Stimulated activated CD4-positive, alpha-beta T cell treated with anti-CD3 and anti-CD28 coated beads, Interleukin-1b, Interleukin-23, amount 100 ng/mL, for 4 hours (primary cell): Measurements from ENCODE around the gene LAMC2.
A peak's percentile ranks its signal among the peaks of the same experiment; 100 is the strongest.
"Not testable (repeated sequence)": the region's sequence is repeated elsewhere in the genome, so short reads cannot be mapped to it uniquely, and the experiment has no call there.

ENCODE experiments used
- DNase-seq, 2 donors: peaks; one replicate each; pipeline ENCODE4 v3.0.0-alpha.2; 2020; ENCODE audit warnings: low read depth in 2 of 2

Gene LAMC2

DNA sequence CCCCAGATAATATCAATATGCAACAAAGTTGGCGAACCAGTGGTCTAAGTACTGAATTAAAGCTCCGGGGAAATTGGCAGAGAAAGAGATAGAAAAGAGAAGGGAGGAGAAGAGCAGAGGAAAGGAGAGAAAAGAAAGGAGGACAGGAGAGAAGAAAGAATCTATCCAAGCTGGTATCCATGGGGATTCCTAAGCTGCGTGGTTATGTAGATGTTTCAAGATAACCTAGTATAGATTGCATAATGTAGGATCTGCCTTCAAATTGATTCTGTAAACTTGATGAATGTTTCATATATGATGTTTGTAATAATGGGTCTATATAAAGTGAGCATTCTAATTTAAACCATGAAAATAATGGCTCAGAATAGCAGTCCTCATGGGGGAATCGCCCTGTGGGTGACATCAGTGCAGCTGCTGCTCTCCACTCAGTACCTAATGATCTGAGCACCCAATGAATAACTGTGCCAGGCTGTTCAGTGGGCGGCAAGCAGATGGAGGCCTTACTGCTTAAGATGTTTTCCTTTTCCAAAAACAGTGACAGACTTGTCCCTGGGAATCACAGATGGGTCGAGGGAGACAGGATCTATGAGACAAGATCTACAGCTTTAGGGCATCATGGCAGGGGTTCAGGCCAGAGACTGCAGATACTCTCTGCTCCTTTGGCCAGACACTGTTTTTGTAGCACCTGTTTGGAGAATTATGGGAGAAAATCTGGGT is 78.0 kb downstream of the LAMC2 start:
- no peak for DNase-seq

DNA sequence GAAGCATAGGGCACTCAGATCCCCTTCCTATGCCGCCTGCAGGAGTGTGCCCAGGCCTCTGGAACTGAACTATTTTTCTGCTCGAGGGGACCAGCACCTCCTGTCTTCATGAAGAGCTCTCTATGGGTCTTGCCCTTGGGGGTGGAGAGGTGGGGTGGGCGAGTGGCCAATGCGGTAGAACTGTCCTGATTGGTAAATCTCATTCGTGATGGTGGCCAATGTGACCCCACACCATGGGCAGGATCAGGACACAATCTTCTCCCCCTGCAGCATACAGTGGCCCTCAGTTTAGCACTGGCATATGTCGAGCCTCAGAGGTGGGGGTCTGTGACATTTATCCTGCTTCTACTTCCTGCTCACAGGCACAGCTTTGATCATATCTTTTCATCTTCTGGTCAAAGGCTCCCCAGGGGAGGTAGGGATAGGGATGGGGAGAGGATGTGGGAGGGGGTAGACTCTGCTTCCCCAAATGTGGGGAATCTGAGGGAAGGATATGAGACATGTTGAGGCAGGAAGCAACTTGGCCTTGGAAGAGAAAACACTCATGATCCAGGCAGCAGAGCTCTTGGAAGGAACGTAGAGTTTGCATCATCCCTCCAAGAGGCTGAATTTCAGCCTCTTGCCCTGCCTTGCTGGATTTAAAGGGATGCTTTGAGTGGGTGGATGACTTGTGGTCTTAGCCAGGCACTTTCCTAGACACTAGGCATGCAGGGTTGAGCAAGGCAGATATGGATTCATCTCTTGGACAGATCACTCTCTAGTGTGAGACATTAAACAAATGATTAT is 81.8 kb downstream of the LAMC2 start:
- DNase-seq: no peak

DNA sequence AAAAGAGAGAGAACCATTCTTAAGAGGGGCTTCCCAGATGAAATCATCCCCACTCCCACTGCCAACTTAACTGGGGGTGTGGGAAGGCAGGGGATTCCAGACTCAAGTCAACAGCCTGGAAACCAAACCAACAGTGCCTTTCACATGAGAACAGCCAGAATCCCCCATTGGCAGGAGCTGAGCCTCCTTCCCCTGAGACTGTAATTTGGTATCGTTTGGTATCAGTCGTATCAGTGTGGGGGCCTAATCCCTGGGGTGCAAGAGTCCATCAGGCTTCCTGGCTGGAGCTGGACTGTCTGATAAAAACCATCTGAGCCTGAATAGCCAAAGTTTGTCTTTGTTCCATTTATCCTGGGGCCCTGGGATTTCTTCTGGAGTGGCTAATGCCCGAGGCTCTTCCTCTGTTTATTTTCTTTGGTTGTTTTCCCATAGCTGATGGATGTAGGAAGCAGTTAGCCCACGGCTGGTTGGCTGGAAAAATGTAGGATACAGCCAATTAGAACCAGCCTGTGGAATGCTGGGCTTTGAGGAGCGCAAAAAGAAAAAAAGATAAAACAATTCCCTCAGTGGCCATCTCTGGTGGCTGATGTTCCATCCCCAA is 84.6 kb downstream of the LAMC2 start:
- no peak for DNase-seq

DNA sequence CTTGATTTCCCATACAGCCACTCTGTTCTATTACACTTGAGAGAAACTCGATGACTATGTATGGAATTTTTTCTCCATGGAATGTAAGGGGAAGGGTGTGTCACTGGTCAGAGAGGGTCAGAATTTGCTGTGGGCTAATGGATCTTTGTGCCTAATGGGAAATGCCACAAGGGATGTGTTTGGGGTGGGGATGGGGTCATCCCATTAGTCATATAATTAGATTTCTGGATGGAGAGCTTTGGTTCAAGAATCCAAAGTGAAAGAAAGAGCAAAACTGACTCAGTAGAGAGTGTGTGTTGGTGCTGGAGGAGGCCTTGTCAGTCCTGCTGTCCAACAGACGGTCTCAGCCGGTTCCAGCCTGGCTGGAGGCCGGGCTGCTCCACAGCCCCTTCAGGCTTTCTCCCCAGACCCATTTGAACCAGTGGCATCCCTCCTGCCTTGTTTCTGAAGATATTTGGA is 86.4 kb downstream of the LAMC2 start:
- DNase-seq: no peak

DNA sequence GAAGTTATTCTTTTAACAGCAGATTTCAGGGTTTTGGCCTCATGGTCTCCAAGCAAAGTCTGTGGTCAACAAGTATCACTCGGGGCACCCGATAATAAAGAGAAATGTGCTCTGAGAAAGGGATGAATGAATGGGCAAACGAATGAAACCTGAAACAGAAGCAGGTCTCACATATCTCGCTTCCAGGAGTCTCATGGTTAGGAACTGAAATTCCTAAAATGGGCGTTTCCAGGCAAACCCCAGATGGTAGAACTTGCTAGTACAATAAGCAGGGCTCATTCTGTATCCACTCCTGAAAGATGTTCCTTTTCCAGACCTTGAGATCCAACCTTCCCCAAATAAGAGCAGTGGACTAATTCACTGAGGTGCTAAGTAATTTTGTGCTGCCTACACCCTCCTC is 87.2 kb downstream of the LAMC2 start:
- DNase-seq: no peak

DNA sequence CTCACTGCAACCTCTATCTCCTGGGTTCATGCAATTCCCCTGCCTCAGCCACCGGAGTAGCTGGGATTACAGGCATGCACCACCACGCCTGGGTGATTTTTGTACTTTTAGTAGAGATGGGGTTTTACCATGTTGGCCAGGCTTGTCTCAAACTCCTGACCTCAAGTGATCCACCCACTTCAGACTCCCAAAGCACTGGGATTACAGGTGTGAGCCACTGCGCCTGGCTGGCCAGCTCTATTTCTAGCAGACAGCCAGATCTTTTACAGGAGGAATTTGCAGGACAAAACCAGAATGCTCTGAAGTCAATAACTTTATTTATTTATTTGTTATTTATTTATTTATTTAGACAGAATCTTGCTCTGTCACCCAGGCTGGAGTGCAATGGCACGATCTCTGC is 87.9 kb downstream of the LAMC2 start:
- not testable (repeated sequence) for DNase-seq

DNA sequence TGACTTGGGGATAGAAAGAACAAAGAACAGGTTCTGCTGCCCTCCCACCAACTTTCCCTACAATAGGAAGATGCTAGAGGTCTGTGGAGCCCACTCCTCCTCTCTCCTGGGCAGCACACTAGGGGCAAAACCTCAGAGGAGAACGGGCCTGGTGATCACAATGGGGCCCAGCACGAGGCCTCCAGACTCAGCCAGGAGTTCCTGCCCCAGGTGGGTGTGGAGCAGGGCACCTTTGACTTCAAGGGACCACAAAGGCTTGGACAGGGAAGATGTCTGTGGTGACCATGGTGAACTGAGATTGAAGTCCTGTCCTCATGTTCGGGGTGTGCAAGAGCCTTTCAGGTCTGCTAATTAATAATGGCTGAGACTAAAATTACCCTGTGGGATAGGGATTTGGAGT is 88.8 kb downstream of the LAMC2 start:
- no peak for DNase-seq

DNA sequence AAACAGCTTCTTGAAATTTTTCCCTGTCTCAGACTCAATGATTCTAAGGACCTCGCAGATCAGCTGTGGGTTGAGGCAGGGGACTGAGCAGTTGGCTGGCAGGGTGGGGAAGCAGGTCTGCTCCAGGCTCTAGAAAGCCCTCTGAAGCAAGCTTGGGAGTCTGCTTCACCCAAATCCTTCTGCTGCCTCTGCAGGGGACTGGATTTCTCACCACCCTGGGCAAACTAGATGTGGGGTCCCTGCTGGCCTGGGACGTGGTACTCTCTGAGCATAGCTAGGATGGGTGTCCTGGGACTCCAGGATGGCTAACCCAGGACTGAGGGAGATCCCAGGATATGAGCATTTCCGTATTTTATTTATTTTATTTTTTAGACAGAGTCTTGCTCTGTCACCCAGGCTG is 89.3 kb downstream of the LAMC2 start:
- no peak for DNase-seq

DNA sequence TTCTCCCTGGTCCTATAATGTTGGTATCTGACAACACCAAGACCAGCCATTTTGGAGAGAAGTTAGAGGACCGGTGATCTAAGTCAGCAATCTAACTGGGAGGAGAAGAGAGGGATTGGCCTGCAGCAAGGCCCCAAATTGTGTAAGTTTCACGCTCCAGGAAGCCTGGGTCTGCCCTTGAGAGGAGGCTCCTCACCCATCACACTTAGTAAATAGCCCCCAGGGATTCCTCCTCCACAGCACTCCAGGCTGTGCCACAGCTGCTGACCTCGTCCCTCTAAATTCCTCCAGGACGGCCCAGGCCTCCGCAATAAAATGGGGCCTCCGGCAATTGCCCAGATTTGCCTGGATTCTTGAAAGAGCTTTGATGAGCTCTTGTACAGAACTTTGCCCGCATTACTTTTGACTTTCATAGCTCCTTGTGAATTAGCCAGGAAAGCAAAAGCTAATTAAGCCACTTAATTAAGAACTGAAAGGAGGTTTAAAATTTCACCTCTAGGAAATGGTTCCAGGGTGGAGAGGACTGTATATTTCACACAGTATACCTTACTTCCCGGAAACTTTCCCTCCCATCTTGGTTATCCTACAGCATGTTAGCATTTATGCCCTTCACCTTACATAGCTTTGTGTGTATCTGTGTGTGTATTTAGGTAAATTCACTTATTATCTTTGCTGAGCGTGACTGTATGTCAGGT is 90.5 kb downstream of the LAMC2 start:
- no peak for DNase-seq

DNA sequence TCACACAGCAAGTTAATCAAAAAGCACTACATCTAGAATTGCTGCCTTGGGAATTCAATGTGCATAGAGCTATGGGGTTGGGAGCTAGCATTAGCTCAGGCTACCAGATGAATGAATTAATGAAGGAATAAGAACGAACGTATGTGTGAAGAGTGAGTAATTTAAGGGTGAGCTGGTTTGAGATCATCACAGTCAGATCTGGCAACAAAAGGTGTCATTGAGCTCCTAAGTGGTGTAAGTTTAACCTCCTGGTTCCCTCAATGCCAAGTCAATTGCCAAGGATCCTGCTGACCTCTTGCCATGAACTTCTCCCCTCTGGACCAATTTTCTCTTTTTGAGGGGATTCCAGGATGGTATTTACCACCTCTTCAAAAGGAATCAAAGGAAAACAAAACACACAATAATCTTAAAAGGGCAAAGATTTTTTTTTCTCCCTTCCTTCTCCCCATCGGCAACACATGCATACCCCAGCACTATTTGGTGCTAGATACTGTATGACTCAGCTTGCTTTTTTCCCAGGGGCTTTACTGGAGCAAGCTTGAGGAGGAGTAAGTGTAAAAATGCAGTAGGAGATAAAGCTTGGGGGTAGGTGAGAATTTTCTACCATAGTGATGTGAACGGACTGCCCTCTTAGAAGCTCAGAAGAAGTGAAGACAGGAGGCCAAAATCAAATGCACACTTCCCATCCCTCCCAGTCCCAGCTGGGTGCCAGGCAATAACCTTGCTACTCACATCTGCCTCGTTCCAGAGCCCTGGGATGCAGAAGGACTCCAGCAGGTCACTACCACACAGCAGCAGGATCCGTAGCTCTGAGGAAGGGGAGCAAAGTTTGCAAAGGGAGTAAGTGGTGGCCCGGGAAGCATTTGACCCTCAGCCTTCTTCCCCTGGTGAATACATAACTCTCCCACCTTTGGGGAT is 92.0 kb downstream of the LAMC2 start:
- no peak for DNase-seq

DNA sequence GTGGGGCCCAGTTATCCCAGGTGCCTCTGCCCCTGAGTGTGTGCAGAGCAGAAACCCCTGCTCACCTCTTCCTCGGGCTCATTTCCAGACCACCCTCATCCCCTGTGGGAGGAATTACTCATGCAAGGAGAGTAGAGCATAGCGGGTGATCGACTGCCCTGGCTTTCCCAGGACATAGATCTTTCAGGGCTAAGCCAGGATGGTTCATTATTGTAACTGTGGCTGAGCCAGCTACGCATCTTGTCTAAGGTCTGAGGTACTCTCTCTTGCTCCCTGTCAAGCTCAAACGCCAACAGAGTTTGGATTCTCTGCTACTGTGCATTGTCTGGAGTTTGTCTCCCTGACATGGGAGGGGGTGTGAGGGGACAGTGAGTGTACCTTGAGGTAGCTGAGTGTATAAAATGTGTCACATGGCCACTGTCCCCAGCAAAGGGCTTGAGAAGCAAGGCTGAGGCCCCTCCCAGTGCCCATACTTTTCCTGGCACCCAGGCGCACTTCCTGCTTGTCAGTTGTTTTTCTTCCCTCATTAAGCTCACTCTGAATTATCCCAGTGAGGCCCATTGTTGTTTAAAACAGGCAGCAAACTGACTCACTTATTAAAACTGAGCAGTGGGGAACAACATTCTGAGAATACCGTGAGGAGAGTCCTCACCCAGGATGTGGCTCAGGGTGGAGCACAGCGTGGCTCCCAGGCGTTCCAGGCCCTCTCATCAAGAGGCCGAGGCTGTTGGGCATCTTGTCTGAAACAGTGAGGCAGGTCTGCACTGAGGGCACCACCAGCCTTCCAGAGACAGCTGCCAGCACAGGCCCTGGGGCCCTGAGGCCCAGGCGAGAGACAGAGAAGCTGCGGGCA is 92.9 kb downstream of the LAMC2 start:
- no peak for DNase-seq

DNA sequence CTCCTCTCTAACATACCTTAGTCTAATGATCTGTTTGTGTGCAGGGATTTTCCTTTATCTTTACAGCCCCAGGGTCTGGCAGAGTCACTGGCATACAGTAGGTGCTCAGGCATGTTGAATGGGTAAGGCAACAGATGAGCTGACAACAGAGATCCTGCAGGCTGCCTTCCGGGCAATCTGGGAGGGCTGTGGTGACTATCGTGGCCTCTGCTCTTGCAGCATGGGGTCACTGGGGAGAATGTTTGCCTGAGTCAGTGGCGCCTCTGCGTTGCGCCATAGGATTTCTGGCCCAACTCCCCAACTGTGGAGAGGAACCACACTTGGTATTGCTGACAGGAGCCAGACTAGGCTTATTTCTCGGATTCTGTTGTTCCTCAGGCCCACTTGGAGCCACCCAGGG is 93.8 kb downstream of the LAMC2 start:
- no peak for DNase-seq

DNA sequence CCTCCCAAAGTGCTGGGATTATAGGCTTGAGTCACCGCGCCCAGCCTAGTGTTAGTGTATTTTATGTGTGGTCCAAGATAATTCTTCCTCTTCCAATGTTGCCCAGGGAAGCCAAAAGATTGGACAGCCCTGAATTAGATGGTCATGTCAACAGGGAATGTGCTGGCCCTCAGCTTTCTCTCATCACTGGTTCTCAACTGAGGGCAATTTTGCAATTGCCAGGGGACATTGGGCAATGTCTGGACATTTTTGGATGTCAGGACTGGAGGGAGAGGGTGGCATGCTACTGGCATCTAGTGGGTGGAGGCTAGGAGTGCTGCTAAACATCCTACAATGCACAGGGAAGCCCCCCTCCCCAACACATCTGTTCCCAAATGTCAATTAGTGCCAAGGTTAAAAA is 95.0 kb downstream of the LAMC2 start:
- no peak for DNase-seq

DNA sequence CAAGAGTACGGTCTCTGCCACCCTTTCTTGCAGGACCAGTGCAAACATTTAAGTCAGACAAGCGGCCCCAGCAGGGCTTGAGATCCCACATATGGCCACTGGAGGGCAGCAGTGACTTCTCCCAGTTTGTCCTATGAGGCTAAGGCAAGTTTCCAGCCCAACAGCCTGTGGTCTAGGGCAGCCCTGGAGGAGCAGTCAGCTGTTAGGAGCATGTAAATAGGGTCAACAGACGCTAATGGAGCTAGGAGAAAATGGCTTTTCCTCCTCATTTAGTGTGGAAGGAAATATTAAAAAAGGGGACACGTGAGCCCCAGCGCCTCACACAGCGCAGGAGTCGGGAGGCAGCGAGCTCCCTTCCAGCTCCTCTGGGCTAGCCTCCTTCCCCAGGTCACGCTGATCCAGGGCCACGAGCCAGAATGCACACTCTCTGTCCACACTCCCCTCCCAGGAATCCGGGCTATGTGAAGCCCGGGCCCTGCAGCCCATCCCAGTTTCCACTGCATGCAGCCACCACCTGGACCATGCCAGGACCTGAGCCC is 95.6 kb downstream of the LAMC2 start:
- DNase-seq: peak; percentile 58 to 65

DNA sequence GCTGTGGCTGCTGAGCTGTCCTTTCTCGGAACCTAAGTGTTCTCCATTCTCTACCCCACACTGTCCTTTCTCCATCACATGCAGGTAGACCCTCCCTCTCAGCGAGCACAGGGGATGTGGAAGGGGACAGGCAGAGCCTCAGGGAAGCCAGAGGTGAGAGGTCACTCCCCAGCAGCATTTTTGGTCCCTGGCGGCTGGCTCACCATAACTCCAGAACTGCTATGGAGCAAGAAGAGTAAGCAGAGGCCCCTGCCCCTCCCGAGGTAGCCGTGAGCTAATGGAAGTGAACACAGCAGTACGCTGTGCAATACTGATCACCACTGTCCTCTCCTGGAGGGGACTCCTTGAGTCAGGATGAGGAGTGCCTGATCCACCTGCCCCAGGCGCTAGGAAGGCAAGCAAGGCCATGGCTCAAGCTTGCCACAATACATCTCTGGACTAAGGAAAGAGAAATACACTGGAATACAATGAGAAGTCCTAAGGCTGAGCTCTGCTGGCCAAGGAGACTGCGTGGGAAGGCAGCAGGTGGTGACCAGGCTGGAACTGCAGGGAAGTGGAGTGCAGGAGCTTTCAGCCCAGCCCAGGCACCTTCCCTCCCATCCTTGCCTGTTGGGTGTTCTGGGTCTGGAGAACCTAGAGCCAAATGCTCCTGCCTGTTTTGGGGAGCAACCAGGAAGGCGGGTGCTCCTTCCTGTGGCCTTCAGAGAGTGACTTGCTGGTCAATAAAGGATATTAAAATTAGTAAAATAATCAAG is 96.2 kb downstream of the LAMC2 start:
- no peak for DNase-seq

DNA sequence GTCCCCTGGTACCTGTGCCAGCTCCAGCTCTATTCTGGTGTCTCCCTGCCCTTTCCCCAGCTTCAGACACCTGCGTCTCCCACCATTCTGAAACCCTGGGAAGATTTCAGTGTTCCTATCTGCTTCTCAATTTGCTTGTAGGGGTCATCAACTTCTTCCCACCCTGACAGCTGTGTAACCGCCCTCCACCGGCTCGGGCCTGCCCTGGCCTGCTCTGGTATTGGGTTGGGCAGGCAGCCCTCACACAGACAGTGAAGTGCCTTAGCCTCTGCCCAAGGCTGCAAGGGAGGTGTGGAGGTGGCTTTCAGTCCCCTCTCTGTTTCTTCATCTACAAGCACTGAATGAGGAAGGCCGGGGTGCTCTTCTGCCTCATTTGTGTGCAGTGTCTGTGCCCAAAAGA is 97.2 kb downstream of the LAMC2 start:
- DNase-seq: no peak

DNA sequence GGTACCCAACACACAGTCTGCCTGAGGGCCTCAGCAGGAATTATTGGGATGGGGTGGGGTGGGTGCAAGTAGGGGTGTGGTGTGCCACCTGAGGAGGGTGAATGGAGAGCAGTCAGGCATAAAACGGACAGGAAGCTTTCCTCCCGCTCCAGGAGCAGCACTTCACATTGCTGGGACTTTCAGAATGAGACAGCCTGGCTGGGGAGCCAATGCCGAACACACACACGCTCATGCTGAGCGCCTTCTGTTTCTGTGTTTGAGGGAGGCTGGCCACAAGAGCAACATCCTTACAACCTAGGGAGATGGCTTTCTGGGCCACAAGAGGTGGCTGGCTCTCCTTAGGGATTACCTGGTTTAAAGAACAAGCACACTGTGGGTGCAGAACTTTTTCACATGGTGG is 98.0 kb downstream of the LAMC2 start:
- no peak for DNase-seq

DNA sequence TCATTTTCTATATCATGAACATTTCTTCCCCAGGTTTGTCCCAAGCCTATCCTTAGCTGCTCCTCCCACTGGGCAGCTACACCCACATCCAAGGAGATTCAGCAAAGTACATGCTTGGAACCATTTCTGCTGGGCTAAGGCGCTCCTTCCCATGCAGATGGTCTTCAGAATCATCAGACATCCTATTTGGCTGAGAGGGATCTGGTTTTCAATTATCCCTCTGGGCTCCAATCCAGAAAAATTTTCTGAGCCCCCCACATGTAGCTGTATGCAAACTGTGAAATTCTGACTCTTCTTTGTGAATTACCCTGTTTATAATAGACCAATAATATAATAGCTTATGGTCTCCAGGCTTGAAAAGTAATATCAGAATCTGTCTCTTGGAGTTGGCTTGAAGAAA is 99.2 kb downstream of the LAMC2 start:
- DNase-seq: no peak

DNA sequence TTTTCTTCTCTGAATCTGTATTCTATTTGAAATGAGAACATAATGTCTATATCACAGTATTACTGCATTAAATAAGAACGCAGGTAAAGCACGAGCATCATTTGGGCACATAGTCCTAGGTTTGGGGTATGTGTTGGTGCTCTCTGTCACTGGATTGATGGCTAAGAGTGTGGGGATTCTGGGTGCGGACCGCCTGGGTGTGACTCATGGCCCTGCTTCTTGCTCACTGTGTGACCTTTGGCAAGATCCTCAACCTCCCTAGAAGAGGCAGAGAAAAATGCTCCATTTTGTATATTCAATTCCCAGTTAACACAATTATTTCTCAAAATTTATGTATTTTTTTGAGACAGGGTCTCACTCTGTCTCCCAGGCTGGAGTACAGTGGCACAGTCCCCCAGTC is 99.7 kb downstream of the LAMC2 start:
- no peak for DNase-seq
